Measurements from ENCODE around the gene CHCT1.
"Not testable (repeated sequence)": the region's sequence is repeated elsewhere in the genome, so short reads cannot be mapped to it uniquely, and the experiment has no call there.

CHCT1 gene

DNA sequence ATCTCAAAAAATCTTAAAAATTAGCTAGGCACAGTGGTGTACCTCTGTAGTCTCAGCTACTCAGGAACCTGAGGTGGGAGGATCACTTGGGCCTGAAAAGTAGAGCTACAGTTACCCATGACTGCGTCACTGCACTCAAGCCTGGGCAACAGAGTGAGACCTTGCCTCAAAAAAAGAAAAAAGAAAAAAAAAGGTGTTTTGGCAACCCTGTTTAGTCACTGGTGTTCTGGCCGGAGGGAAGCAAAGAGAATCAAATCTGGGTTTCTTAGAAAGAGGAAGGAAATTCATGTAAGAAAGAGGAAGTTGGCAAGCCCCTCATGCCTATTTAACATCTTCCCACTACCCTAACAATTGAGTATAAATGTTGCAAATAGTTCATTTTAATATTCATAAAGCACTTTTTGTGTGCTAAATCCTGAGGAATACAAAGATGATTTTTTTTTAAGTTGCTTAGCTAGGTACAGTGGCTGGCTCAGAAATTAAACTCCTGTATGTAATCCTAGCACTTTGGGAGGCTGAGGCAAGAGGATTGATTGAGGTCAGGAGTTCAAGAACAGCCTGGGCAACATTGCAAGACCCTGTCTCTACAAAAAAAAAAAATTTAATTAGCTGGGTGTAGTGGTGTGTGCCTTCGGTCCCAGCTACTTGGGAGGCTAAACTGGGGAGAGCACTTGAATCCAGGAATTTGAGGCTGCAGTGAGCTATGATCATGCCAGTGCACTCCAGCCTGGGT, 23.9 kb upstream of the CHCT1 start:
- DNase-seq (ENCODE audit: low read depth), result no peak

DNA sequence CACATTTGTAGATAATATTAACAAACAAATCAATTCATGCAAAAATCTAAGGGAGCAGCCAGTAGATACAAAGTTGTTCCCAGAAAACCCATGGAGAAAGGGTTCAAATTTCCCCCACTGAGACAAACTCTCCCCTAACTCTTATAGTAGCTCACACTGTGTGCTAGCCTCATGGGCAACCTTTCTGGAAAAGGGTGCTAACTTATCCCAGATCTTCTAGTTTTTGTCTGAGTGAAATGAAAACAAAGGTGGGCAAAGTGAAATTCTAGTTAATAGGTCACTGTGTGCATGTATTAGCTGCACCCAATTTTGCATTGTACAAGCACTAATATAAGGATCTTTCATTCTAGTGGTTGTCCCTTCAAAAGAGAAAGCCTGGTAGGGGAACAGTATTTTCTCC, 20.5 kb upstream of the CHCT1 start:
- DNase-seq (ENCODE audit: low read depth), result no peak

DNA sequence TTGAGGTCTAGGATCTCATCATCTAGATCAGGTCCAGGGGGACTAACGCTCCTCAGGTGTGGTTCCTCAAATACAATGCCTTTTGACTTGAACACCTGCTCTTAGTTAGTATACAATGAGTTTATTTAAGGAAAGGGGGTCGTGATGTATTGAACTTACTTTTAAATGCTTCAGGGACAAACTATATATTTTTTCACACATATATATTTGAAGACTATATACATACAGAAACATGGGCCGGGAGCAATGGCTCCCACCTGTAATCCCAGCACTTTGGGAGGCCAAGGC, 18.8 kb upstream of the CHCT1 start:
- DNase-seq (ENCODE audit: low read depth), result no peak

DNA sequence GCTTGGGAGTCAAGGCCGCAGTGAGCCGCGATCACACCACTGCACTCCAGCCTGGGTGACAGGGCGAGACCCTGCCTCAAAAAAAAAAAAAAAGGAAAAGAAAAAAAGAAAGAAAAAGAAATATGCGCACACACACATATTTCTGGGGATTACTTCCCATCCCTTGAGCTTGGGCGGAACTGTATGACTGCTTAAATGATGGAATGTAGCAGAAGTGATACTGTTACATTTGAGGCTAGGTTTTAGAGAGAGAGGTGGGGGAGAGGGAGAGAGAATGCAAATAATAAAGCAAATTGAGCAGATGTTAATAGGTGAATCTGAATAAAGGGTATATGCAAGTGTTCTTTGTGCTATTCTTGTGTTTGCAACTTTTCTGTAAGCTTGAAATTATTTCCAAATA, 18.3 kb upstream of the CHCT1 start:
- DNase-seq (ENCODE audit: low read depth), result no peak

DNA sequence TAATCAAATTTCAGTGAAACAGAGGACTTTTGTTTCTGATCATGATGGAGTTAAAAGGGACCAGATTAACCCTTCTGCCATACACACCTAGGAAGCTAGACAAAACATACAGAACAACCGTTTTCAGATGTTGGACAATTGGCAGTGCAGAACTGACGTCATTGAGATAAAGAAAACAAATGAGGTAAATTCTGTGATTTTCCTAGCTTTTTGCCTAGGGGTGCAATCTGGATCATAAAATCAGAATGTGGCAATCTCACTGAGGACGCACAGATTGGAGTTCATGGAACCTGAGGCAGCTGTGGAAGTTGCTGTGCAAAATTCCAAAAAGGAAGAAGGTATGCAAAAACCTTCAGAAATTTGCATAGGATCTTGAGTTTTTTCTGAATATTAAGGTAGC, 15.4 kb upstream of the CHCT1 start:
- no peak for DNase-seq (ENCODE audit: low read depth)

DNA sequence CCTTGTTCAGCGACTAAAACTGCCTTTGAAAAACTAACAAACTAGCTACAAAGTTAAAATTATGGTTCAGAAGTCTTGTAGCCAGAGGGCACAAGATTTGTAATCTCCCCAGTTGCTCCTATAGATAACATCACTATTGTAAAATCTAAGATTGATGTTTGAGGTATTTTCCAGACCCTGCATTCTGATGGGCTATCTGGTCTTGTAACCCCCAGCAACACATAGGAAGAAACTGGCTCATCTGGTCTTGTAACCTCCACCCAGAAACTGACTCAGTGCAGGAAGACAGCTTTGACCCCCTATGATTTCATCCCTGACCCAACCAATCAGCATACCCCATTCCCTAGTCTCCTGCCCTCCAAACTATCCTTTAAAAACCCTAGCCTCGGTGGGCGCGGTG, 12.3 kb upstream of the CHCT1 start:
- no peak for DNase-seq (ENCODE audit: low read depth)

DNA sequence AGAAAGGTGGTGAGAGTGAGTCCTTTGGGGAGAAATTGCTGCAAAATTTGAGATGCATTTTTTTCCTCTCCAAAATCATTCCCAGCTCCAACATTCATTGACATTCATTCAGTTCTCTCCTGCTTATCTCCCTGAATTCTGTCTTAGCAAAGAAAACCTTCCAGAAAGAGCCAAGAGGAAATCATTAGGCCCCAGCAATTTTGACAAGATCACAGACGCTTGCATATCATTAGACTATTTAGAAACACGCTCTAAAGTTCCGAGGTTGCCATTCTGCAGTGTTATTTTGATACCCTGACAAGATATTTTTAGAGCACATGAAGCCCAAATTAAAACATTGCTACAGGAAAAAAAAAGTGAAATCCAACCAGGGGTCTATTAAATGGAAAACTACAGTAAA, 9.6 kb upstream of the CHCT1 start:
- DNase-seq (ENCODE audit: low read depth), result no peak

DNA sequence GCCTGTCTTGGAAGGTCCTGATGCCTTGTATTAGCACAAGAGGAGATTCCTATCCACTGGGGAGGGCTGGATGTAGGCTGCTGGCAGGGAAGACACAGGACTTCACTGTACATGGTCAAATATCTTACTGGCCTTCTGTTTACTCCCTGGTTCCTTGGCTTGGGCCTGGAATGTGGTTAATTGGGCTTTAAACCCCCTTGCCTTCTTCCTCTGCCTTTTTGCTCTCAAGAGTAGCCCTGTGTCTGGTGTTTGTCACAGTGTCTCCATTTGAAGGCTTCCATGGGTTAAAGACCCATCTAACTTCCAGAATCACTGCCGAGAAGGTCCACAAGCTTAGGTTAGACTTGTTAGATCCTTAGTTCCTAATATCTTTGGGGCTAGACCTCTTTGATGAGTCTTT, 7.1 kb upstream of the CHCT1 start:
- no peak for DNase-seq (ENCODE audit: low read depth)

DNA sequence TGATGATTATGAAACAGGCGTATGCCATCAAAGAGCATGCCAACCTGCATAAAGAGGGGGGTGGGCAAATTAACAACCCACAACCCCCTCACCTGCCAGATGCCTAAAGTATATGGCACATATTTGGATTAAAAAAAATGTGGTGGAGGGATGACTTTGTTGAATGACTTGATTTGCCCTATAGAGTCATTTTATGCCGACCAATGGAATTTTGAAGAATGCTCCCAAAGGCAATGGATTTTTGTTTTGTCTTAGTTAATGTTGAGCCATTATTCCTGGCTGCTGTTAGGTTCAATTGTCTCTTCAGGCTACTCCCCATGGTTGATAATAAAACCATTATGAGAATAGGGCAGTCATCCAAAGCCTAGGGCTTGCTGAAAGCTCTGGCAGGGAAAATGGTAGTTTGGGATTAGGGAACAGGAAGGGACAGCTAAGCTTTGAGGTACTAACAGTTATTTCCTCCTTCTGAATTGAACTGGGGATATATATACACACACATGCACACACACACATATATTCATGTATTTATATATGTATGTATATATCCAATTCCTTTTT, 5.8 kb upstream of the CHCT1 start:
- no peak for DNase-seq (ENCODE audit: low read depth)

DNA sequence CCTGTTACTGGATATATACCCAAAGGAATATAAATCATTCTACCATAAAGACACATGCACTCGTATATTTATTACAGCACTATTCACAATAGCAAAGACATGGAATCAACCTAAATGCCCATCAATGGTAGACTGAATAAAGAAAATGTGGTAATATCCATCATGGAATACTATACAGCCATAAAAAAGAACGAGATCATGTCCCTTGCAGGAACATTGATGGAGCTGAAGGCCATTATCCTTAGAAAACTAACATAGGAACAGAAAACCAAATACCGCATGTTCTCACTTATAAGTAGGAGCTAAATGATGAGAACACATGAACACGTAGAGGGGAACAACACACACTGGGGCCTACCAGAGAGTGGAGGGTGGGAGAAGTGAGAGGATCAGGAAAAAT, 3.3 kb upstream of the CHCT1 start:
- DNase-seq (ENCODE audit: low read depth), result not testable (repeated sequence)

DNA sequence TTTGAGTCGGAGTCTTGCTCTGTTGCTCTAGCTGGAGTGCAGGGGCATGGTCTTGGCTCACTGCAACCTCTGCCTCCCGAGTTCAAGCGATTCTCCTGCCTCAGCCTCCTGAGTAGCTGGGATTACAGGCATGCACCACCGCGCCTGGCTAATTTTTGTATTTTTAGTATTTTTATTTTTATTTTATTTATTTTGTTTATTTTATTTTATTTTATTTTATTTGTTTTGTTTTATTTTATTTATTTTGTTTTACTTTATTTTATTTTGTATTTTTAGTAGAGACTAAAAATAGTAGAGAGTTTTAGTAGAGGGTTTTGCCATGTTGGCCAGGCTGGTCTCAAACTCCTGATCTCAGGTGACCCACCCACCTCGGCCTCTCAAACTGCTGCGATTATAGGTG, 2.4 kb upstream of the CHCT1 start:
- DNase-seq (ENCODE audit: low read depth), result not testable (repeated sequence)

DNA sequence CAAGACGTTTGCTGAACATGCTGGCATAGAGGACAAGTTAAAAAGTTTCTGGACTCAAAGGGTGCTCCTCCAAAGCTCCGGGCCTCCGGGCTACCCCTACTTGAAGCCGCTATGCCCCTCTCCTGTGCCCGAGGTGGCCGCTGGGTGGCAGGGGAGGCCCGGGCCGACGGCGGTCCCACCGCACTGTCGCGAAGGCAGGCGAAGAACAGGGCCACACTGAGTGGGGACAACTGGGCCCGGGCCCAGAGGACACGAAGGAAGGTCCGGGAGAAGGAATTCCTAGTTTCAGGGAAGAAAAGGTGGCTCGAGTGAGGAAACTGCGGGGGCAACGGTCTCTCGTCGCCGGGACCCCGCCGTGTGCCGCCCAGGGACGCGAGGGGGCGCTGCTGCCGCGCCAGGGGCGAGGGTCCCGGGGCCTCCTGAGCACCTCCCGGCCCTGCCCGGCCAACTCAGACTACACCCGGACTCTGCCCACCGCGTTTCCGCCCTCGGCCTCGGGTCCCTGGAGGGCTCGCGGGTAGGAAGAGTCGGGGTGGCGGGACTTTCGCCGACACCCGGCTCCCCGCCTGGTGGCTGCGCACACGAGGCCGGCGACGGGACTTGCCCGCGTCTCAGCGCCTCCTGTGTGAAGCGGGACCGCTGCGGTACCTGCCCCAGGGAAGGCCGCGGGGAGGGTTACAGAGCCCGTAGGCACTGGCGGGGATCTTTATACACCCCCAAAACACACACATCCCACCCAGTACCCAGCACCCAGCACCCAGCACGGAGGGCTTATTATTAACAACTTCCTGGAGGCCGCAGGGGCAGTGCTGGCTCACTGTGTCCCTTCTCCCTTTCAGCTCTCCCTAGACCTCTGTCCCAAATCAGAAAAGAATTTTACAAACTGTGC, 772 bp upstream of the CHCT1 start:
- peak; percentile 66 for DNase-seq (ENCODE audit: low read depth)

DNA sequence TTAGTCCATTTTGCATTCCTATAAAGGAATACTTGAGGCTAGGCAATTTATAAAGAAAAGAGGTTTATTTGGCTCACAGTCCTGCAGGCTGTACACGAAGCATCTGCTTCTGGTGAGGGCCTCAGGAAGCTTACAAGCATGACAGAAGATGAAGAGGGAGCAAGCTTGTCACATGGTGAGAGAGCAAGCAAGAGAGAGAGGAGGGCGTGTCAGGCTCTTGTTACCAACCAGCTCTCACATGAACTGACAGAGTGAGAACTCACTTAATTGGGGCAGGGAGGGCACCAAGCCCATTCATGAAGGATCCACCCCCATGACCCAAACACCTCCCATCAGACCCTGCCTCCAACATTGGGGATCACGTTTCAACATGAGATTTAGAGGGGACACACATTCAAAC, 1.6 kb downstream of the CHCT1 start:
- no peak for DNase-seq (ENCODE audit: low read depth)

DNA sequence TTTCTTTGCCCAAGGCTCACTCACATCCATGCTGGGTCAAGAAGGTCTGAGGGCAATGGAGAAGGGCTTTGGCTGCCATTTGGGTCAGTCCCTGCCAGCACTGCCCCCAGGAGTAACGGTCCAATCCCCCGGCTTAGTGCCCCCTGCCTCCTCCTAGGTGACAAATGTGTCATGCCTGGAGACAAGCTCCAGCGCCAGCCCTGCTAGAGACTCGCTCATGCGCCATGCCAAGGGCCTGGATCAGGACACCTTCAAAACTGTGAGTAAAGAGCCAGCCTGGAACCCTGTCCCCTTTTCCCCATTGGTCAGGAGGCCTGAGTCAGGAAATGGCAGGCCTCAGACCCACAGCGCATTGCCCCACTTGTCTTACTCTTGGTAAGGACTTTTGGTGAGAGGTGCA, 3.3 kb downstream of the CHCT1 start:
- no peak for DNase-seq (ENCODE audit: low read depth)

DNA sequence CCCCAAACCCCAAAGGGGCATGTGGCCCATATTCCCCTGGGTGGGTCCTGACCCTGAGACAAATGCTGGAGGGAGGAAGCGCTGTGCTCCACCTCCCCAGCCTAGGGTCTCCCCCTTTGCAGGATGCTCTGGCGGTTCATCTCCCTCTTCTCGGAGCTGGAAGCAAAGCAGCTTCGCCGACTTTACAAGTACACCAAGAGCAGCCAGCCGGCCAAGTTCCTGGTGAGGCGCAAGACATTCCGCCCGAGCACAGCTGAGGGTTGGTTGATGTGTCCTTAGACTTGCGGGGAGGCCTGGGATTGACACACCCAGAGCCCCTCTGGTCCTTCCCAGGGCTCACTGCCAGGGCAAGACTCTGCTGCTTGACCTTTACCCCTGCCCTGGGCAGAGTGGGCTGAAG, 4.3 kb downstream of the CHCT1 start:
- no peak for DNase-seq (ENCODE audit: low read depth)

DNA sequence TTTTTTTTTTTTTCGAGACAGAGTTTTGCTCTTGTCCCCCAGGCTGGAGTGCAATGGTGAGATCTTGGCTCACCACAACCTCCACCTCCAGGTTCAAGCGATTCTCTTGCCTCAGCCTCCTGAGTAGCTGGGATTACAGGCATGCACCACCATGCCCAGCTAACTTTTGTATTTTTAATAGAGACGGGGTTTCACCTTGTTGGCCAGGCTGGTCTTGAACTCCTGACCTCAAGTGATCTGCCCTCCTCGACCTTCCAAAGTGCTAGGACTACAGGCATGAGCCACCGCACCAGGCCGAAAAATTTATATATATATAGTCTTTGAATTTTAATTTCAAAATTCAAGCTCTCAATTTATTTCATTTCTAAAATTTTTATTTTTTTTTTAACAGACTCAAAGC, 6.2 kb downstream of the CHCT1 start:
- DNase-seq (ENCODE audit: low read depth), result not testable (repeated sequence)

DNA sequence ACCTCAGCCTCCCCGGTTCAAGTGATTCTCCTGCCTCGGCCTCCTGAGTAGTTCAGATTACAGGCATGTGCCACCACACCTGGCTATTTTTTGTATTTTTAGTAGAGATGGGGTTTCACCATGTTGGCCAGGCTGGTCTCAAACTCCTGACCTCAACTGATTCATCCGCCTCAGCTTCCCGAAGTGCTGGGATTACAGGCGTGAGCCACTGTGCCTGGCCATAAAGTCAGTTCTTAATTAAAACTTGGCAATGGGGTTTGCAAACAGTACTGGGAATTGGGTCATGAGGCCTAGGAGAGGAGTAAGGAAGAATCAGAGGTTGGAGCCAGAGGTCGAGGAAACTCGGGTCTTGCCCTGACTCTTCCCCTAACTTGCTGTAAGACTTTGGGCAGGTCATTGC, 8.3 kb downstream of the CHCT1 start:
- DNase-seq (ENCODE audit: low read depth), result not testable (repeated sequence)

DNA sequence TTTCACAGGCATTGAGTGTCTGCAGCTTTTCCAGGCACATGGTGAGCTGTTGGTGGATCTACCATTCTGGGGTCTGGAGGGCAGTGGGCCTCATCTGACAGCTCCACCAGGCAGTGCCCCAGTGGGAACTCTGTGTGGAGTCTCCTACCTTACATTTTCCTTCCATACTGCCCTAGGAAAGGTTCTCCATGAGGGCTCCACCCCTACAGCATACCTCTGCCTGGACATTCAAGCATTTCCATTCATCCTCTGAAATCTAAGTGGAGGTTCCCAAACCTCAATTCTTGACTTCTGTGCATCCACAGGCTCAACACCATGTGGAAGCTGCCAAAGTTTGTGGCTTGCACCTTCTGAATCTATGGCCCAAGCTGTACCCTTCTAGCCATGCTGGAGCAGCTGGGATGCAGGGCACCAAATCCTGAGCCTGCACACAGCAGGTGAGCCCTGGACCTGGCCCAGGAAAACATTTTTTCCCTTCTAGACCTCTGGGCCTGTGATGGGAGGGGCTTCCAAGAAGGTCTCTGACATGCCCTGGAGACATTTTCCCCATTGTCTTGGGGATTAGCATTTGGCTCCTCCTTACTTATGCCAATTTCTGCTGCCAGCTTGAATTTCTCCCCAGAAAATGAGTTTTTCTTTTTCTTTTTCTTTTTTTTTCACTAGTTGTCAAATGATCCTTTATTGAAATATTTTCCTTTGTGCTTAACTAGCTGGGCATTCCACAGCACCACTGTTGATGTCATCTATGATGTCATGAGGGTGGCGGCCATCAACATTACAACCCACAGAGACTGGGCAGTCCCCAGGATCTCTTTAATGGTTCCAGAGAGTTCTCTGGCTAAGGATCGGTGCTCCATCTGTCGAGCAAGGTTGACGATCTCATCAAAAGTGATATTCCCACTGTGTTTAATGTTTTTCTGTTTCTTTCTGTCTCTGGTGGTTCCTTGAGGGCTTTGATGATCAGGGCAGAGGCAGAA, 11.0 kb downstream of the CHCT1 start:
- DNase-seq (ENCODE audit: low read depth), result not testable (repeated sequence)

DNA sequence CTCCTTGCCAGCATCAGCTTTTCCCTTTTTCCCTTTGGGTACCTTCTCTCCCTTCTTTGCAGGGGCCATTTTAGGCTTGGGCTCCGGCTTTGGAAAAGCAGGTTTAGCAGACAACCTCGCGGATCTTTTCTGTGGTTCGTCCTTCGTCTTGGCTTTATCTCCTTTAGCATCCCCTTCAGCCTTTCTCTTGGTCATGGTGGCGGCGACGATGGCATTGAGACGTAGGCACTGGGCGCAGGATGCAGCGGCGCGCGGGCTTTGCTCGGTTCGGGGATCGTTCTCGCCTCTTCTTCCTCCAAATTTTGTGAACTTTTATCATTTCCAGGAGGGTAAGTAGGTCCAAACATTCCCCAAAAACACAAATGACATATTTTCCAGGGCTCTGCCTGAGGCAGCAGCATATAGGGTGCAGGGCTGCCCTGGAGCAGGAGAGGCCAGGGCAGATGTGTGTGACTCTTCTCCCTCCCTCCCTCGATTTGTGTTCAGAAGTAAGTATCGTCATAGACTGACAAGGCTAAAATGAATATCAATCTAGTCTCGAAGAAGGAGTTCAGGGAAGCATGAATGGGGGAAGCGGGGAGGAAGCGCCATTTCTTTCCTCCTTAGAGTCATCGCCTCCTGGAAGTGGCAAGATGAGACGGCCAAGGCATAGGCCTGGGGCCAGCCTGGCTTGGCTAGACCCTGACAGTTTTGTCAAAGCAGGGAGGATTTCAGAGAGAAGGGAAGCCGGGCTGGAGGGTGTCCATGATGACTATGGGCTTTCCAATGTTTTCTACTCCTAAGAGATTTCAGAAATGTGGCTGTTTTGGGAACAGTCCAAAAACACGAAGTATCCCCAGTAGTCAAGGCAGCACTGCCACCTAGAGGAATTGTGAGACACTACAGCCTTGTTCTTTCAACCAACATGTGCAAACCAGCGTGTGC, 13.2 kb downstream of the CHCT1 start:
- peak; percentile 40 for DNase-seq (ENCODE audit: low read depth)

DNA sequence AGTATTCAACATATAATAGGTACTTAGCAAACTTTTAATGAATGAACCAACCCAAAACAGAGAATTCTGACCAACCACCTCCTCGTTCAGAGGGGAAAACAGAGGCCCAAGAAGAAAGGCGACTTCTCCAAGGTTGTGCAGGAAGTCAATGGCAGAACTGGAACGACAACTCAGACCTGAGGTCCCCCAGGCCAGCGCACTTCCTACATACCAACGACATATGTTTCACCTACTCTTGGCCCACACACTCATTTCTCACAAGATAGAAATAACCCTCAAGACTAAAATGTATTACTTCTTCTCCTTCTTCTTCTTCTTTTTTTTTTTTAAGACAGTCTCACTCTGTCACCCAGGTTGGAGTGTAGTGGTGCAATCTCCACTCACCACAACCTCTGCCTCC, 14.4 kb downstream of the CHCT1 start:
- no peak for DNase-seq (ENCODE audit: low read depth)

DNA sequence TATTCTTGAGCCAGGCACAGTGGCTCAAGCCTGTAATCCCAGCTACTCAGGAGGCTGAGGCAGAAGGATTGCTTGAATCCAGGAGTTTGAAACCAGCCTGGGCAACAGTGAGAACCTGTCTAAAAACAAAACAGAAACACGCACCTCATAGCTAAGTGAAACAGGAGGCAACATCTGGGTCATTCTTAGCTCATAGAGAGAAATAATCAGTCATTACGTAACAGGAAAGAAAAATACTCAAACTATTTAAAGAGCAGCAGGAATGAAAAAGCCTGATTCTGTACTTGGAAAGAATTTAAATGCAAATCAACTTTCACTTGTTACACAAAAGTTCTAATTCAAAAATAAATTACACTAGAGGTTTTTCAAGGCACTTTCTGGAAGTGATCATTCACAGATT, 17.2 kb downstream of the CHCT1 start:
- DNase-seq (ENCODE audit: low read depth), result no peak
